Measurements from ENCODE around the gene ZSCAN21.

ZSCAN21 gene

GRCh38 chr7:100048680-100049079, 894 bp upstream of the ZSCAN21 start:
- no peak for DNase-seq
- TF ChIP-seq POLR2A (IDR thresholded peaks at IDR 0.05; ENCODE audit: low read length) (no peak), GATA1 (IDR thresholded peaks at IDR 0.05; ENCODE audit: low read depth, low read length) (no peak)

- no peak for DNase-seq
- TF ChIP-seq GATA1 (IDR thresholded peaks at IDR 0.05; ENCODE audit: low read depth, low read length) (no peak), POLR2A (IDR thresholded peaks at IDR 0.05; ENCODE audit: low read length) (no peak)
Measured at GRCh38 chr7:100051611-100052010, 2.0 kb downstream of the ZSCAN21 start.

GRCh38 chr7:100053215-100053614, 3.6 kb downstream of the ZSCAN21 start:
- TF ChIP-seq GATA1 (IDR thresholded peaks at IDR 0.05; ENCODE audit: low read depth, low read length) (no peak), POLR2A (IDR thresholded peaks at IDR 0.05; ENCODE audit: low read length) (no peak)
- DNase-seq = peak; percentile 69 to 72

GRCh38 chr7:100057006-100057405, 7.4 kb downstream of the ZSCAN21 start:
- TF ChIP-seq POLR2A (IDR thresholded peaks at IDR 0.05; ENCODE audit: low read length) (no peak), GATA1 (IDR thresholded peaks at IDR 0.05; ENCODE audit: low read depth, low read length) (no peak)
- DNase-seq = no peak

GRCh38 chr7:100059251-100059739, 9.7 kb downstream of the ZSCAN21 start:
- no peak for TF ChIP-seq GATA1 (IDR thresholded peaks at IDR 0.05; ENCODE audit: low read depth, low read length)
- TF ChIP-seq POLR2A (IDR thresholded peaks at IDR 0.05; ENCODE audit: low read length) = no peak

GRCh38 chr7:100061518-100062193, 12.1 kb downstream of the ZSCAN21 start:
- peak; percentile 55 for TF ChIP-seq POLR2A (IDR thresholded peaks at IDR 0.05; ENCODE audit: low read length)
- TF ChIP-seq GATA1 (IDR thresholded peaks at IDR 0.05; ENCODE audit: low read depth, low read length) = no peak
- peak; percentile 88 to 96 for DNase-seq

More at GRCh38 chr7:100059251-100059739, 9.7 kb downstream of the ZSCAN21 start:
- DNase-seq = peak; percentile 43 to 82

- no peak for DNase-seq
- no peak for TF ChIP-seq POLR2A (IDR thresholded peaks at IDR 0.05; ENCODE audit: low read length)
Measured at GRCh38 chr7:100063376-100063775, 13.8 kb downstream of the ZSCAN21 start.

- no peak for DNase-seq
- TF ChIP-seq GATA1 (IDR thresholded peaks at IDR 0.05; ENCODE audit: low read depth, low read length) (no peak), POLR2A (IDR thresholded peaks at IDR 0.05; ENCODE audit: low read length) (no peak)
Measured at GRCh38 chr7:100064162-100064561, 14.6 kb downstream of the ZSCAN21 start.

- no peak for DNase-seq
- TF ChIP-seq POLR2A (IDR thresholded peaks at IDR 0.05; ENCODE audit: low read length) = no peak
- no peak for TF ChIP-seq GATA1 (IDR thresholded peaks at IDR 0.05; ENCODE audit: low read depth, low read length)
Measured at GRCh38 chr7:100065452-100066186, 16.0 kb downstream of the ZSCAN21 start.

GRCh38 chr7:100066953-100067352, 17.4 kb downstream of the ZSCAN21 start:
- TF ChIP-seq GATA1 (IDR thresholded peaks at IDR 0.05; ENCODE audit: low read depth, low read length) = no peak
- TF ChIP-seq POLR2A (IDR thresholded peaks at IDR 0.05; ENCODE audit: low read length) = no peak
- no peak for DNase-seq

- no peak for DNase-seq
- TF ChIP-seq GATA1 (IDR thresholded peaks at IDR 0.05; ENCODE audit: low read depth, low read length) (no peak), POLR2A (IDR thresholded peaks at IDR 0.05; ENCODE audit: low read length) (no peak)
Measured at GRCh38 chr7:100069991-100070390, 20.4 kb downstream of the ZSCAN21 start.

GRCh38 chr7:100071018-100071723, 21.6 kb downstream of the ZSCAN21 start:
- TF ChIP-seq POLR2A (IDR thresholded peaks at IDR 0.05; ENCODE audit: low read length) = no peak
- no peak for TF ChIP-seq GATA1 (IDR thresholded peaks at IDR 0.05; ENCODE audit: low read depth, low read length)
- no peak for DNase-seq

- TF ChIP-seq GATA1 (IDR thresholded peaks at IDR 0.05; ENCODE audit: low read depth, low read length) (no peak), POLR2A (IDR thresholded peaks at IDR 0.05; ENCODE audit: low read length) (no peak)
- no peak for DNase-seq
Measured at GRCh38 chr7:100072462-100072861, 22.9 kb downstream of the ZSCAN21 start.

- no peak for DNase-seq
Measured at GRCh38 chr7:100074841-100075240, 25.3 kb downstream of the ZSCAN21 start.

More at GRCh38 chr7:100074841-100075240, 25.3 kb downstream of the ZSCAN21 start:
- TF ChIP-seq GATA1 (IDR thresholded peaks at IDR 0.05; ENCODE audit: low read depth, low read length) (no peak), POLR2A (IDR thresholded peaks at IDR 0.05; ENCODE audit: low read length) (no peak)
